HepG2 (cell line): ENCODE measurements around the gene SLC35F3.

ENCODE experiments used
- CCAR2 ChIP-seq: fragments of 200-400 bp; formaldehyde crosslinking; optimal IDR thresholded peaks from 2 replicates; pipeline ENCODE3; 2018; ENCODE audit warnings: low read depth, mild to moderate bottlenecking, low read length, moderate library complexity
- EP300 ChIP-seq, 3 experiments: sonication (generic) in 1 of 3; formaldehyde crosslinking in 1 of 3; IDR thresholded peaks; 2 replicates each; pipeline versions ENCODE4 v1.5.1 to v1.6.1; 2011 to 2020; ENCODE audit warnings: low read depth in 2 of 3, low read length in 2 of 3, borderline replicate concordance in 1 of 3, improper control_type of control experiment in 1 of 3, mild to moderate bottlenecking in 1 of 3, missing genetic modification reagents in 1 of 3, moderate library complexity in 1 of 3
- EZH2 ChIP-seq: conservative IDR thresholded peaks from 2 replicates; pipeline ENCODE4 v1.6.1; 2012; ENCODE audit warnings: mild to moderate bottlenecking, low read depth, low read length, moderate library complexity
- SP1 ChIP-seq, 2 experiments: fragments of 450-650 bp in 1 of 2; sonication (generic) in 1 of 2; formaldehyde crosslinking in 1 of 2; IDR thresholded peaks; 2 replicates each; pipeline versions ENCODE4 v1.4.0 to v1.6.1; 2016 to 2020; ENCODE audit warnings: missing genetic modification reagents in 1 of 2
- TBL1XR1 ChIP-seq: fragments of 150-350 bp; IDR thresholded peaks from 2 replicates; pipeline ENCODE4 v1.6.1; 2014; ENCODE audit warnings: borderline replicate concordance, low read length; ENCODE audit not compliant: partially characterized antibody
- TF ChIP-seq, protein P1 (sequence below): sonication (generic); formaldehyde crosslinking; IDR thresholded peaks from 2 replicates; pipeline ENCODE4 v1.4.0; 2020; ENCODE audit warnings: missing genetic modification reagents

DNA sequence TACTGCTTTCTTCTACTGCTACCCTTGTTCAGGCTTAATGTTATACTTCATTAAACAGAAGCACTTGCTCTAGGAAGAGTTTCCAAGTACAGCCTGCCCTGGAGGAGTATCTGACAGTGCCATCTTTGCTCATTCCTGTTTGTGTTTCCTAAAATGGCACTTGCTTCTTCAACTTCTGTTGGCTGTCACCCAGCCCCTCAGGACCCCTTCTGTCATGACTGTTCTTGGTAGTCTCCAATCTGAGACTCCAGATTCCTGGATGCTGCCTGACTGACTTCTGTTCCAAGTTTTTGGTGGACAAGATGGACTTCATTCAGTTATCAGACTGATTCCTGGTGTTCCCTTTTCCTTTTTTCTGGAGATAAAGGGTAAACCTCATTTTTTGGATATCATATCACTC is 104.1 kb downstream of the SLC35F3 start:
- TF ChIP-seq CCAR2, result no peak
- TF ChIP-seq EP300 (IDR thresholded peaks at IDR 0.05; ENCODE audit: low read depth in 2 of 2, low read length in 2 of 2), result no peak
- TF ChIP-seq EP300 (CRISPR knock-in tag; IDR thresholded peaks at IDR 0.05; ENCODE audit: borderline replicate concordance), result no peak
- TF ChIP-seq TBL1XR1, result no peak
- no peak for TF ChIP-seq EZH2
- TF ChIP-seq, protein P1, sequence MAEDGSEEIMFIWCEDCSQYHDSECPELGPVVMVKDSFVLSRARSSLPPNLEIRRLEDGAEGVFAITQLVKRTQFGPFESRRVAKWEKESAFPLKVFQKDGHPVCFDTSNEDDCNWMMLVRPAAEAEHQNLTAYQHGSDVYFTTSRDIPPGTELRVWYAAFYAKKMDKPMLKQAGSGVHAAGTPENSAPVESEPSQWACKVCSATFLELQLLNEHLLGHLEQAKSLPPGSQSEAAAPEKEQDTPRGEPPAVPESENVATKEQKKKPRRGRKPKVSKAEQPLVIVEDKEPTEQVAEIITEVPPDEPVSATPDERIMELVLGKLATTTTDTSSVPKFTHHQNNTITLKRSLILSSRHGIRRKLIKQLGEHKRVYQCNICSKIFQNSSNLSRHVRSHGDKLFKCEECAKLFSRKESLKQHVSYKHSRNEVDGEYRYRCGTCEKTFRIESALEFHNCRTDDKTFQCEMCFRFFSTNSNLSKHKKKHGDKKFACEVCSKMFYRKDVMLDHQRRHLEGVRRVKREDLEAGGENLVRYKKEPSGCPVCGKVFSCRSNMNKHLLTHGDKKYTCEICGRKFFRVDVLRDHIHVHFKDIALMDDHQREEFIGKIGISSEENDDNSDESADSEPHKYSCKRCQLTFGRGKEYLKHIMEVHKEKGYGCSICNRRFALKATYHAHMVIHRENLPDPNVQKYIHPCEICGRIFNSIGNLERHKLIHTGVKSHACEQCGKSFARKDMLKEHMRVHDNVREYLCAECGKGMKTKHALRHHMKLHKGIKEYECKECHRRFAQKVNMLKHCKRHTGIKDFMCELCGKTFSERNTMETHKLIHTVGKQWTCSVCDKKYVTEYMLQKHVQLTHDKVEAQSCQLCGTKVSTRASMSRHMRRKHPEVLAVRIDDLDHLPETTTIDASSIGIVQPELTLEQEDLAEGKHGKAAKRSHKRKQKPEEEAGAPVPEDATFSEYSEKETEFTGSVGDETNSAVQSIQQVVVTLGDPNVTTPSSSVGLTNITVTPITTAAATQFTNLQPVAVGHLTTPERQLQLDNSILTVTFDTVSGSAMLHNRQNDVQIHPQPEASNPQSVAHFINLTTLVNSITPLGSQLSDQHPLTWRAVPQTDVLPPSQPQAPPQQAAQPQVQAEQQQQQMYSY (CRISPR knock-in tag), result no peak
- TF ChIP-seq SP1 (IDR thresholded peaks at IDR 0.05), result no peak
- TF ChIP-seq SP1 (CRISPR knock-in tag; IDR thresholded peaks at IDR 0.05), result no peak
